HepG2 (cell line): ENCODE results near the gene ENO2. TPM values are rescaled to one million over a fixed set of nuclear protein-coding genes. Genes with fewer than 3 reads are reported as not detected.

ENCODE experiments used
- CBFB ChIP-seq: sonication (generic); formaldehyde crosslinking; IDR thresholded peaks from 2 replicates; pipeline ENCODE4 v1.4.0; 2020; ENCODE audit warnings: missing genetic modification reagents
- HMG20A ChIP-seq: IDR thresholded peaks from 2 replicates; pipeline ENCODE4 v1.6.1; 2016; ENCODE audit warnings: borderline replicate concordance
- IRF9 ChIP-seq: sonication (generic); formaldehyde crosslinking; IDR thresholded peaks from 2 replicates; pipeline ENCODE4 v1.8.0; 2022; ENCODE audit warnings: missing genetic modification reagents, mild to moderate bottlenecking, borderline replicate concordance
- MBD4 ChIP-seq: IDR thresholded peaks from 2 replicates; pipeline ENCODE4 v1.6.1; 2012; ENCODE audit warnings: low read length, inconsistent platforms, borderline replicate concordance
- PLRG1 ChIP-seq: fragments of 450-650 bp; conservative IDR thresholded peaks from 2 replicates; pipeline ENCODE4 v1.6.1; 2016
- SNAPC5 ChIP-seq: sonication (generic); formaldehyde crosslinking; IDR thresholded peaks from 2 replicates; pipeline ENCODE4 v1.8.1; 2023; ENCODE audit warnings: mild to moderate bottlenecking, missing genetic modification reagents, borderline replicate concordance
- SOX5 ChIP-seq: IDR thresholded peaks from 2 replicates; pipeline ENCODE4 v1.6.1; 2016; ENCODE audit warnings: borderline replicate concordance
- SRSF1 ChIP-seq: fragments of 200-400 bp; formaldehyde crosslinking; optimal IDR thresholded peaks from 2 replicates; pipeline ENCODE3; 2017; ENCODE audit warnings: mild to moderate bottlenecking, low read depth, low read length, moderate library complexity
- TAF1 ChIP-seq: sonication (generic); formaldehyde crosslinking; IDR thresholded peaks from 2 replicates; pipeline ENCODE4 v1.4.0; 2020; ENCODE audit warnings: missing genetic modification reagents
- TBL1XR1 ChIP-seq: fragments of 150-350 bp; IDR thresholded peaks from 2 replicates; pipeline ENCODE4 v1.6.1; 2014; ENCODE audit warnings: borderline replicate concordance, low read length; ENCODE audit not compliant: partially characterized antibody
- ZNF235 ChIP-seq: sonication (generic); formaldehyde crosslinking; IDR thresholded peaks from 2 replicates; pipeline ENCODE4 v1.8.1; 2023; ENCODE audit warnings: mild to moderate bottlenecking, missing genetic modification reagents, borderline replicate concordance
- ZNF3 ChIP-seq: IDR thresholded peaks from 2 replicates; pipeline ENCODE4 v1.7.0; 2017; ENCODE audit warnings: inconsistent platforms
- ZNF432 ChIP-seq: sonication (generic); formaldehyde crosslinking; IDR thresholded peaks from 2 replicates; pipeline ENCODE4 v1.5.0; 2020; ENCODE audit warnings: missing genetic modification reagents, mild to moderate bottlenecking, borderline replicate concordance
- ZNF564 ChIP-seq: sonication (generic); formaldehyde crosslinking; IDR thresholded peaks from 2 replicates; pipeline ENCODE4 v1.8.1; 2023; ENCODE audit warnings: mild to moderate bottlenecking, missing genetic modification reagents
- ZNF567 ChIP-seq: sonication (generic); formaldehyde crosslinking; IDR thresholded peaks from 2 replicates; pipeline ENCODE4 v1.8.1; 2023; ENCODE audit warnings: mild to moderate bottlenecking, missing genetic modification reagents, borderline replicate concordance
- ZNF644 ChIP-seq: IDR thresholded peaks from 2 replicates; pipeline ENCODE4 v1.6.1; 2016; ENCODE audit warnings: low read depth
- polyA plus RNA-seq, 8 experiments: library from polyadenylated mRNA; depleted of rRNA in 3 of 8; stranded (reverse) in 7 of 8; unstranded in 1 of 8; fragments of >200 nt; fragmentation: Illumina TruSeq in 4 of 8; extraction: Trizol in 4 of 8; gene quantifications; 2 replicates each; pipeline versions ENCODE4 v1.2.1 to v1.2.3, GENCODE V29; 2011 to 2016; ENCODE audit warnings: low read depth in 4 of 8, missing spikeins in 1 of 8, mixed read lengths in 1 of 8; ENCODE audit not compliant: insufficient read depth in 1 of 8
- total RNA-seq, 5 experiments: library from RNA; depleted of rRNA; stranded (reverse); fragments of >200 nt; fragmentation: Illumina TruSeq; extraction: Trizol; gene quantifications; 2 replicates each; pipeline ENCODE4 v1.2.3, GENCODE V29; 2016; ENCODE audit warnings: low read depth in 1 of 5
- TF ChIP-seq, protein P1 (sequence below): sonication (generic); formaldehyde crosslinking; IDR thresholded peaks from 2 replicates; pipeline ENCODE4 v1.4.0; 2020; ENCODE audit warnings: missing genetic modification reagents, borderline replicate concordance
- TF ChIP-seq, protein P2 (sequence below): sonication (generic); formaldehyde crosslinking; IDR thresholded peaks from 2 replicates; pipeline ENCODE4 v1.5.1; 2020; ENCODE audit warnings: missing genetic modification reagents, mild to moderate bottlenecking, borderline replicate concordance
- TF ChIP-seq, protein P3 (sequence below): sonication (generic); formaldehyde crosslinking; IDR thresholded peaks from 2 replicates; pipeline ENCODE4 v1.5.0; 2020; ENCODE audit warnings: mild to moderate bottlenecking, missing genetic modification reagents
- TF ChIP-seq, protein P4 (sequence below): IDR thresholded peaks from 2 replicates; pipeline ENCODE4 v1.6.1; 2016; ENCODE audit warnings: missing compliant biosample characterization, missing genetic modification reagents, borderline replicate concordance

ENO2 gene
- total and polyA plus RNA-seq, 2 of the 13 experiments (the other 11 are each of a cell fraction or from before 2014, with no cell fraction given): 19.3 to 136 TPM

DNA sequence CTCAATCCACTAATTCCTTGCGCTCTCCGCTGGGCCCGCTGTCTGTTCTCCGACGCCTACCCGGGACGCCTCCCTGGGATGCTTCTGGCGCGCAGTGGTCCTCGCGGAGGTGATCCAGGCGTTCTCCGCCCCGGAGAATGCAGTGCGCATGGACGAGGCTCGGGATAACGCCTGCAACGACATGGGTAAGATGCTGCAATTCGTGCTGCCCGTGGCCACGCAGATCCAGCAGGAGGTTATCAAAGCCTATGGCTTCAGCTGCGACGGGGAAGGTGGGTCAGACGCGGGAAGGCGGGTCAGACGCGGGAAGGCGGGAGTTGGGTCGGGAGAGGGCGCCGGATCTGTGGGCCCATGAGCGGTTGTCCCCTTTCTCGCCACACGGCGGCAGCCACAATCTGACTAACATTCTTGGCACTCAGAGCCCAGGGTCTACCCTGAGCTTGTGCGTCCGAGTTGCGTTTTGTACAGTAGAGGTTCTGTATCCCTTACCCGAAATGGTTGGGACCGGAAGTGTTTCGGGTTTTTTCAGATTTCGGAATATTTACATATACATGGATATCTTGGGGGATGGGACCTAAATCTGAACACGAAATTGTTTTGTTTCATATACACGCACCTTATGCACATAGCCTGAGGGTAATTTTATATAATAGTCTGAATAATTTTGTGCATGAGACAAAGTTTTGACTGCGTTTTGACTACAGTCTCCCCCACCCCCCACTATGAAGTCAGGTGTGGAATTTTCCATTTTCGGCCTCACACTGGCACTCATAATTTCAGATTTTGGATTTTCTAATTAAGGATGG, 30.2 kb downstream of the ENO2 start (continued):
- TF ChIP-seq, protein P1, sequence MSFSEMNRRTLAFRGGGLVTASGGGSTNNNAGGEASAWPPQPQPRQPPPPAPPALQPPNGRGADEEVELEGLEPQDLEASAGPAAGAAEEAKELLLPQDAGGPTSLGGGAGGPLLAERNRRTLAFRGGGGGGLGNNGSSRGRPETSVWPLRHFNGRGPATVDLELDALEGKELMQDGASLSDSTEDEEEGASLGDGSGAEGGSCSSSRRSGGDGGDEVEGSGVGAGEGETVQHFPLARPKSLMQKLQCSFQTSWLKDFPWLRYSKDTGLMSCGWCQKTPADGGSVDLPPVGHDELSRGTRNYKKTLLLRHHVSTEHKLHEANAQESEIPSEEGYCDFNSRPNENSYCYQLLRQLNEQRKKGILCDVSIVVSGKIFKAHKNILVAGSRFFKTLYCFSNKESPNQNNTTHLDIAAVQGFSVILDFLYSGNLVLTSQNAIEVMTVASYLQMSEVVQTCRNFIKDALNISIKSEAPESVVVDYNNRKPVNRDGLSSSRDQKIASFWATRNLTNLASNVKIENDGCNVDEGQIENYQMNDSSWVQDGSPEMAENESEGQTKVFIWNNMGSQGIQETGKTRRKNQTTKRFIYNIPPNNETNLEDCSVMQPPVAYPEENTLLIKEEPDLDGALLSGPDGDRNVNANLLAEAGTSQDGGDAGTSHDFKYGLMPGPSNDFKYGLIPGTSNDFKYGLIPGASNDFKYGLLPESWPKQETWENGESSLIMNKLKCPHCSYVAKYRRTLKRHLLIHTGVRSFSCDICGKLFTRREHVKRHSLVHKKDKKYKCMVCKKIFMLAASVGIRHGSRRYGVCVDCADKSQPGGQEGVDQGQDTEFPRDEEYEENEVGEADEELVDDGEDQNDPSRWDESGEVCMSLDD: no peak
- TF ChIP-seq TAF1 (CRISPR knock-in tag) (peak; percentile 33; the same call in 1 of the 2 replicates), PLRG1 (no peak), HMG20A (CRISPR knock-in tag) (0 out of 2 replicates have a peak, but pooled peaks have one; percentile 38), ZNF3 (CRISPR knock-in tag) (no peak), CBFB (CRISPR knock-in tag) (no peak), ZNF564 (CRISPR knock-in tag) (no peak), IRF9 (CRISPR knock-in tag) (peak; percentile 86; the same call in 1 of the 2 replicates), ZNF644 (CRISPR knock-in tag) (no peak), SOX5 (CRISPR knock-in tag) (0 out of 2 replicates have a peak, but pooled peaks have one; percentile 6), SNAPC5 (no peak), SRSF1 (no peak), ZNF235 (CRISPR knock-in tag) (no peak), MBD4 (no peak), TBL1XR1 (no peak), ZNF567 (CRISPR knock-in tag) (0 out of 2 replicates have a peak, but pooled peaks have one; percentile 64), ZNF432 (CRISPR knock-in tag) (no peak)
- TF ChIP-seq, protein P2, sequence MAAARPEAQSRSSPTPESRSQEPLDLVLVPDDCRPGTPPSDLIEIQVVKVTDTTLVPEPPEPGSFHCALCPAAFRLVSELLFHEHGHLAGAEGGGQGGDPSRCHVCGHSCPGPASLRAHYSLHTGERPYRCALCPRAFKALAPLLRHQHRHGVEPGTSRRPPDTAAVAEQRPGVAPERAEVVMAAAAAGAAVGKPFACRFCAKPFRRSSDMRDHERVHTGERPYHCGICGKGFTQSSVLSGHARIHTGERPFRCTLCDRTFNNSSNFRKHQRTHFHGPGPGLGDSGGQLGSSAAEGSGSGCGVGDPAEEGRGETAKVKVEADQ (CRISPR knock-in tag): no peak
- TF ChIP-seq, protein P3, sequence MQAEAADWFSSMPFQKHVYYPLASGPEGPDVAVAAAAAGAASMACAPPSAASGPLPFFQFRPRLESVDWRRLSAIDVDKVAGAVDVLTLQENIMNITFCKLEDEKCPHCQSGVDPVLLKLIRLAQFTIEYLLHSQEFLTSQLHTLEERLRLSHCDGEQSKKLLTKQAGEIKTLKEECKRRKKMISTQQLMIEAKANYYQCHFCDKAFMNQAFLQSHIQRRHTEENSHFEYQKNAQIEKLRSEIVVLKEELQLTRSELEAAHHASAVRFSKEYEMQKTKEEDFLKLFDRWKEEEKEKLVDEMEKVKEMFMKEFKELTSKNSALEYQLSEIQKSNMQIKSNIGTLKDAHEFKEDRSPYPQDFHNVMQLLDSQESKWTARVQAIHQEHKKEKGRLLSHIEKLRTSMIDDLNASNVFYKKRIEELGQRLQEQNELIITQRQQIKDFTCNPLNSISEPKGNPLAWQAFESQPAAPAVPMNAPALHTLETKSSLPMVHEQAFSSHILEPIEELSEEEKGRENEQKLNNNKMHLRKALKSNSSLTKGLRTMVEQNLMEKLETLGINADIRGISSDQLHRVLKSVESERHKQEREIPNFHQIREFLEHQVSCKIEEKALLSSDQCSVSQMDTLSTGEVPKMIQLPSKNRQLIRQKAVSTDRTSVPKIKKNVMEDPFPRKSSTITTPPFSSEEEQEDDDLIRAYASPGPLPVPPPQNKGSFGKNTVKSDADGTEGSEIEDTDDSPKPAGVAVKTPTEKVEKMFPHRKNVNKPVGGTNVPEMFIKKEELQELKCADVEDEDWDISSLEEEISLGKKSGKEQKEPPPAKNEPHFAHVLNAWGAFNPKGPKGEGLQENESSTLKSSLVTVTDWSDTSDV (CRISPR knock-in tag): no peak
- TF ChIP-seq, protein P4, sequence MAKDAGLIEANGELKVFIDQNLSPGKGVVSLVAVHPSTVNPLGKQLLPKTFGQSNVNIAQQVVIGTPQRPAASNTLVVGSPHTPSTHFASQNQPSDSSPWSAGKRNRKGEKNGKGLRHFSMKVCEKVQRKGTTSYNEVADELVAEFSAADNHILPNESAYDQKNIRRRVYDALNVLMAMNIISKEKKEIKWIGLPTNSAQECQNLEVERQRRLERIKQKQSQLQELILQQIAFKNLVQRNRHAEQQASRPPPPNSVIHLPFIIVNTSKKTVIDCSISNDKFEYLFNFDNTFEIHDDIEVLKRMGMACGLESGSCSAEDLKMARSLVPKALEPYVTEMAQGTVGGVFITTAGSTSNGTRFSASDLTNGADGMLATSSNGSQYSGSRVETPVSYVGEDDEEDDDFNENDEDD (CRISPR knock-in tag): peak; percentile 89
